ENCODE data around the gene AFF2. TPM values are rescaled to one million over a fixed set of nuclear protein-coding genes. Genes with fewer than 3 reads are reported as not detected.

The AFF2 gene
- total RNA-seq, 1 donor from 2014 or later = 0.89 TPM

GRCh38 chrX:148540671-148541583 lies 40.5 kb downstream of the AFF2 start:
- DNase-seq (ENCODE audit: extremely low spot score, unreplicated experiment) = no peak
- no peak for TF ChIP-seq CTCF (IDR thresholded peaks at IDR 0.05)
- Mint-ChIP-seq H3K36me3 (ENCODE audit: unreplicated experiment) (no peaks in the 10 kb centered on the region), H3K27me3 (ENCODE audit: unreplicated experiment) (no peaks in the 10 kb centered on the region), H3K4me3 (ENCODE audit: unreplicated experiment) (no peak overlapping the region), H3K9me3 (ENCODE audit: unreplicated experiment) (peaks cover 3% of the 10 kb centered on the region), H3K4me1 (ENCODE audit: unreplicated experiment) (peaks cover 4% of the 10 kb centered on the region), H3K27ac (ENCODE audit: unreplicated experiment) (no peak overlapping the region)

DNA sequence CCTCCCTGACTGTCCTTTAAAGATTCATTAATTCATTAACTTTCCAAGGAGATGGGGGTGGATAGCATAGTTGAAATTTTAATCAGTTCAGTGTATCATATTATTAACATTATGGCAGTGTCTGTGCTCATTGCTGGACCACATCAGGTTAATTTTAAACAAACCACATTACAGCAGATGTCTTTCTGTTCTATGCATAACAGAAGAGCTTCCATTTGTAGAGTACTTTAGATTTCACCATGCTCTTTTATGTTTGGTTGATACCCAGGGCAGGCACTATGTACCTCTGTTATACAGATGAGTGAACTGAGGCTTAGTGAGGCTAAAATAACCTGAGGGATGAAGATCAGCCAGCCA lies 41.1 kb downstream of the AFF2 start:
- Mint-ChIP-seq H3K27me3 (ENCODE audit: unreplicated experiment) (no peaks in the 10 kb centered on the region), H3K27ac (ENCODE audit: unreplicated experiment) (no peak overlapping the region), H3K4me1 (ENCODE audit: unreplicated experiment) (peaks cover 4% of the 10 kb centered on the region), H3K9me3 (ENCODE audit: unreplicated experiment) (peaks cover 3% of the 10 kb centered on the region), H3K4me3 (ENCODE audit: unreplicated experiment) (no peak overlapping the region), H3K36me3 (ENCODE audit: unreplicated experiment) (no peaks in the 10 kb centered on the region)
- DNase-seq (ENCODE audit: extremely low spot score, unreplicated experiment) = no peak
- TF ChIP-seq CTCF (IDR thresholded peaks at IDR 0.05) = no peak

GRCh38 chrX:148542481-148543255 lies 42.3 kb downstream of the AFF2 start:
- H3K27me3 Mint-ChIP-seq (ENCODE audit: unreplicated experiment) = no peaks in the 10 kb centered on the region
- TF ChIP-seq CTCF (IDR thresholded peaks at IDR 0.05) = no peak
- H3K36me3 Mint-ChIP-seq (ENCODE audit: unreplicated experiment) = no peaks in the 10 kb centered on the region
- no peak overlapping the region for H3K4me3 Mint-ChIP-seq (ENCODE audit: unreplicated experiment)
- H3K4me1 Mint-ChIP-seq (ENCODE audit: unreplicated experiment) = no peaks in the 10 kb centered on the region
- no peak for DNase-seq (ENCODE audit: extremely low spot score, unreplicated experiment)
- no peak overlapping the region for H3K27ac Mint-ChIP-seq (ENCODE audit: unreplicated experiment)
- H3K9me3 Mint-ChIP-seq (ENCODE audit: unreplicated experiment) = peaks cover 3% of the 10 kb centered on the region

- H3K36me3 Mint-ChIP-seq (ENCODE audit: unreplicated experiment) = no peaks in the 10 kb centered on the region
- H3K9me3 Mint-ChIP-seq (ENCODE audit: unreplicated experiment) = peaks cover 4% of the 10 kb centered on the region
- peak; percentile 10 for TF ChIP-seq CTCF (IDR thresholded peaks at IDR 0.05)
- DNase-seq (ENCODE audit: extremely low spot score, unreplicated experiment) = no peak
- no peak overlapping the region for H3K4me3 Mint-ChIP-seq (ENCODE audit: unreplicated experiment)
- no peak overlapping the region for H3K27ac Mint-ChIP-seq (ENCODE audit: unreplicated experiment)
- no peaks in the 10 kb centered on the region for H3K4me1 Mint-ChIP-seq (ENCODE audit: unreplicated experiment)
- H3K27me3 Mint-ChIP-seq (ENCODE audit: unreplicated experiment) = no peaks in the 10 kb centered on the region
These were observed 52.4 kb downstream of the AFF2 start for GRCh38 chrX:148552775-148553174.

DNA sequence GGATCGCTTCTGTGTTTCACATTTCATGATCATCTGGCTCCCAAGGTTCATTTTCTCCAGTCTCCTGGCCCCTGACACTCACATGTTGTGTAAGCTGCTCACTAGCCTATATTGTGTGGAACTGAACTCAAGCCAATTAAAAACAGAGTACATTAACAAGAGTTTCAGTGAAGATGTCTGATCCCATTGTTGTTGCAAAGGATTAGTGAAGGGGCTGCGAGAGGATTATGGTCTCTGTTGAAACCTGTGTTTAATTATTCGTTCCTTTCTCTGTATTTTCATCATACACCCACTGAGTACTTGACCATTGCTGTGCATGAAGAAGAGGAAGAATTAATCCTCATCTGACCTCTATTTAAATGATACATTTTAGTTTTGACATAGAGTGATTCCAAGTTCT lies 54.7 kb downstream of the AFF2 start:
- no peak for TF ChIP-seq CTCF (IDR thresholded peaks at IDR 0.05)
- no peak overlapping the region for H3K27ac Mint-ChIP-seq (ENCODE audit: unreplicated experiment)
- H3K36me3 Mint-ChIP-seq (ENCODE audit: unreplicated experiment) = no peaks in the 10 kb centered on the region
- no peaks in the 10 kb centered on the region for H3K4me1 Mint-ChIP-seq (ENCODE audit: unreplicated experiment)
- peaks cover 12% of the 10 kb centered on the region for H3K9me3 Mint-ChIP-seq (ENCODE audit: unreplicated experiment)
- no peaks in the 10 kb centered on the region for H3K27me3 Mint-ChIP-seq (ENCODE audit: unreplicated experiment)
- DNase-seq (ENCODE audit: extremely low spot score, unreplicated experiment) = no peak
- no peak overlapping the region for H3K4me3 Mint-ChIP-seq (ENCODE audit: unreplicated experiment)

Measured in osteocyte (in vitro differentiated cells).